GM19438 (cell line): ENCODE measurements around the gene CTSA.
A peak's percentile ranks its signal among the peaks of the same experiment; 100 is the strongest.
"Not testable (repeated sequence)": the region's sequence is repeated elsewhere in the genome, so short reads cannot be mapped to it uniquely, and the experiment has no call there.

Experiments used
- ATAC-seq: cut with Tn5 transposase; IDR thresholded peaks from one replicate; pipeline ENCODE4 v1.9.1; 2021; ENCODE audit warnings: low read depth; ENCODE audit not compliant: unreplicated experiment

The CTSA gene

GRCh38 chr20:45911486-45912343 is 20.6 kb downstream of the CTSA start, which contains the start of gene PLTP:
PLTP (minus strand) TSS chr20:45912155; CDS start chr20:45911452, 703 bp downstream.
- no peak for ATAC-seq

DNA sequence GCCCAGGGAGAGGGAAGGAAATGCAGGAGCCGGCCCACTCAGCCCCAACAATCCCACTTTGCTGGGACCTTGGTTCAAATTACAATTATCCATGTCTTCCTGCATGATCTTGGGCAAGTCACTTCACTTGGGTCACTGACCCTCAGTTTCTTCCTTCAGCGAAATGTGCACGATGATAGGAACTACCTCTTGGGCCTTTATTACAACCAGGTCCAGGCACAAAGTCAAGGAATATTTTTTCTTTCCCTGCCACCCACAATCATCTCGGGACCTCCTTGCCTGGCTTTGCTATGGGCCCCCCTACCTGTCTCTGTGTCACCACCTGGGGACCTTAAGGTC is 21.2 kb downstream of the CTSA start:
- no peak for ATAC-seq

GRCh38 chr20:45913116-45913515 is 22.0 kb downstream of the CTSA start:
- no peak for ATAC-seq

GRCh38 chr20:45917790-45918141 is 26.6 kb downstream of the CTSA start:
- ATAC-seq: no peak

DNA sequence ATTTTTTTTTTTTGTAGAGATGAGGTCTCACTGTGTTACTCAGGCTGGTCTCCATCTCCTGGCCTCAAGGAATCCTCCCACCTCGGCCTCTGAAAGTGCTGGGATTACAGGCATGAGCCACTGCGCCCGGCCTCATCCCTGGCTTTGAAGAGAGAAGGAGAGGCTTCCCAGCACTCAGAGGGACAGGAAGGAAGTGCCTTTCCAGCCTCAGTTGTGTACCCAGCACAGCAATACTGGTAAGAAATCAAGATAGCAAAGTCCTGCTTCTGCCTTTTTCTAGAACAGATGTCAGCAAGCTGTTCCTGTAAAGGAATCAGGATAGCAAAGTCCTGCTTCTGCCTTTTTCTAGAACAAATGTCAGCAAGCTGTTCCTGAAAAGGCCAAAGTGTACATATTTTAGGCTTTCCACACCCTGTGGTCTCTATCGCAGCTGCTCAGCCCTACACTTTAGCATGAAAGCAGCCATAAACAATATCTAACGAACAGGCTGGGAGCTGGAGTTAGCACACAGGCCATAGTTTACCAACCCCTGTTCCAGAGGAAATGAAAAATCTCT is 27.1 kb downstream of the CTSA start:
- ATAC-seq: no peak

GRCh38 chr20:45918779-45919537 is 27.8 kb downstream of the CTSA start:
- ATAC-seq: no peak

DNA sequence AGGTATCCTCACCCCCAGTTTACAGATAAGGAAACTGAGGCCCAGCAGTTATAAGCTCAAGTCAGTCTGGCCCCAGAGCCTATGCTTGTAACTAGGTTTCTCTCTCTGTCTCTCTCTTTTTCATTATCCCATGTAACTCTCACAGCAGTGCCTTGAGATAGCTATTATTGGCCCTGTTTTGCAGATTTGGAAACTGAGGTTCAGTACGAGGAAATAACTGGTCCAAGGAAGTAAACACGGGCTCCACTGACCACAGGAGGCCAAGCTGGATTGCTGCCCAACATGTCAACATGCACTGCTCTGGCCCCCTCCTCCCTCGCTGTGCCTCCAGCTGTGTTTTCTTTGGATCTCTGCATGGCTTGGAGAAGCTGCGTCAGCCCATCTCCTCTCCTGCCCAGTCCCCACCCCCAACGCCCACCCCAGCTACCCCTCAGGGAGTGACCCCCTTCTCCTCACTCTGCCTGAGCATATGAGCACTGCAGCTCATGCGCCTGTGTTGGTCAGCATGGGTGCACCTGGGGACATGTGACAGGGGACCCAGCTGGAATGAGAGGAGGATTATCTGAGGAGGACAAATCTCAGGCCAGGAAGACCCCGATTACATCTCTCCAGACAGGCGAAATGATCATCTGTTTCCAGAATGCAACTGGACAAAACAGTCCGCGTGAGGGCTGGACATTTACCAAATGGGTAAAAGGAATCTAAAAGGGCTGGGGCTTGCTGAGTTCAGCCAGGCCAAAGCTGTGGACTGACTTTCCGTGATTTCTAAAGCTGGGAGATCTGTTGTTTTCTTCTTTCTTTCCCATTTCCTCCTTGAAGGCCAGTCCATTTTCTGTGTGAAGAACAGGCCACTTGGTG is 28.6 kb downstream of the CTSA start:
- no peak for ATAC-seq

DNA sequence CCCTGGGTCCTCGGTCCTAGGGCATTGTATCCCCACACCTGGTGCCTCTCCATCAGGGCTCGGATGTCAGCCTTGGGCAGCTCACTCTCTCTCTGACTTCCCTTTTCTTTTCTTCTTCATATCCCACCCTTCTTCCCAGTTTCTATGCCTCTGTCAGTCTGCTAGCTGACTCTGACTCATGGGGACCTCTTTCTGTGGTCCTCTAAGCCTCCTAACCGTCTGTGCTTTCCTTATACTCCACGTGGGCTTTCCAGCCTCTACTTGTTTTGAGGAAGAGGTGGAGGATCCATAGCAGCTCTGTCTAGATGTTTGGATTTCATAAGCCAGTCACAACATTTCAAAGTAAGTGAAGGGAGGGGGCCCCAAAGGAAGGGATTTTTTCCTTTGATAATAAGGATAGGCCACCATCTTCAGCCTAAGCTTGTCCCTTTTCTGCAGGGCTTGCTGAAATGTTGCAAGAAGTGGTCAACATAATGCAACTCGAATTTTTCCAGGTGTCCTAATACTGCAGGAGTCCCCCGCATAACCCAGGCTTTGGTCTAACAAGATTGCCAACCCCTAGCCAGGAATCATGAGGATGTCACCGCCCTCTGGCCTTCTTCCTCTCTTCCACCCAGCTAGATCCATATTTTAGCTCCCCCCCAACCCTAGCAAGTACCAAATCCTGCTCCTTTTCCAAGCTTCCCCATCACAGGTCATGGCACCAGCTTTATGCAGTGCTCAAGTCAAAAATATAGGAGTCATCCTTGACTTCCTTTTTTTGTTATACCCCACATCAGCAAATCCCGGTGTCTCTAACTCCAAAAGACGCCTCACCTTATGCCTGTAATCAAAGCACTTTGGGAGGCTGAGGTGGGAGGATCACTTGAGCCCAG is 29.6 kb downstream of the CTSA start:
- ATAC-seq: no peak

DNA sequence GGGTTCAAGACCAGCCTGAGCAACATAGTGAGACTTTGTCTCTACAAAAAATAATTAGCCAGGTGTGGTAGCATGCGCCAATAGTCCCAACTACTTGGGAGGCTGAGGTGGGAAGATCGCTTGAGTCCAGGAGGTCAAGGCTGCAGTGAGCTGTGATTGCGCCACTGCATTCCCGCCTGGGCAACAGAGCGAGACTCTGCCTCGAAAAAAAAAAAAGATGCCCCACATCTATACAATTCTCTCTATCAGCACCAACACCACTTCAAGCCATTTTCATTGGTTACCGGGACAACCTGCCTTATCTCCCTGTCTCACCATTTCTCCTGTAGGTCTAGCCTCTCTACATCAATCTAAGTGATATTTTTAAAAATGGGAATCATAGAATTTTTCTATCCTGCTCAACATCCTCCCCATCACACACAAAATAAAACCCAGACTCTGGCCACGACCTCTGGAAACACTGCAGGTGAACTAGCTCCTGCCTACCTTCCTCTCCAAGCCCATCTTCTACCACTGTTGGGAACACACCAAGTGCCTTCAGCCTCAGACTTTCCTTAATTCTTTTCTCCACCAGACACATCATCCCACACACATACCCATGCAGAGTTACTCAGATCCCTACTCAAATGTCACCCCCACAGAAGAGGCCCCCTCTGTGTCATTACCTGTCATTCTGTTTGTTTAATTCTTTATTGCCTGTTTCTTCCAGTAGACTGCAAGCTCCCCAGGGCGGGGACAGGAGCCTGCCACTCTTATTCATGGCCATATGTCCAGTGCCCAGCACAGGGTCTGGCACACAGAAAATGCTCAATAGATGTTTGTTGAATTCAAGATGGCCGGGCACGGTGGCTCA is 30.4 kb downstream of the CTSA start:
- ATAC-seq: no peak

DNA sequence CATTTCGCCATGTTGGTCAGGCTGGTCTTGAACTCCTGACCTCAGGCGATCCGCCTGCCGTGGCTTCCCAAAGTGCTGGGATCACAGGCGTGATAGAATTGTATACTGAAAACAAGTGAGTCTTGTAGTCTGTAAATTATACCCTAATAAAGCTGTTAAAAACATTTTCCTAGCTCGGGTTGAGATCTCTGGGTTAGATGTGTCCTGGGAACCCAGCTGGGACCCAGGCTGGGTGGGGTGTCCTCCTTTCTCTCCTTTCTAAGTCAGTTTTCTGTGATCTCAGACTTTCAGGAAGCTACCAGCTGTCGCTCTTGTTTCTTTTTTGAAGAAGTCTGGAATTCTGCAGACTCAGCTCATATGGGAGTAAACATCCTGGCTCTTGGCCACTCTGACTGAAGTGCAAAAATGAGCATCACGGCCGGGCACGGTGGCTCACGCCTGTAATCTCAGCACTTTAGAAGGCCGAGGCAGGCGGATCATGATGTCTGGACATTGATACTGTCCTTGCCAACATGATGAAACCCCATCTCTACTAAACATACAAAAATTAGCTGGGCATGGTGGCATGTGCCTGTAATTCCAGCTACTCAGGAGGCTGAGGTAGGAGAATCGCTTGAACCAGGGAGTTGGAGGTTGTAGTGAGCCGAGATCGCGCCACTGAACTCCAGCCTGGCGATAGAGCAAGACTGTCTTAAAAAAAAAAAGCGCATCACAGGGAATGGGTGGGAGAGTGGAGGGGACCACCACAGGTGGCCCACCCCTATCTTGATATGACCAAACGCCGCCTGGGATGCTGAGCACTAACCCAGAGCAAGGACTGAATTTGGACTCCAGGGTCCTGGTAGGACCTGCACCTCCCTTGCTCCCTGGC is 33.5 kb downstream of the CTSA start:
- no peak for ATAC-seq

DNA sequence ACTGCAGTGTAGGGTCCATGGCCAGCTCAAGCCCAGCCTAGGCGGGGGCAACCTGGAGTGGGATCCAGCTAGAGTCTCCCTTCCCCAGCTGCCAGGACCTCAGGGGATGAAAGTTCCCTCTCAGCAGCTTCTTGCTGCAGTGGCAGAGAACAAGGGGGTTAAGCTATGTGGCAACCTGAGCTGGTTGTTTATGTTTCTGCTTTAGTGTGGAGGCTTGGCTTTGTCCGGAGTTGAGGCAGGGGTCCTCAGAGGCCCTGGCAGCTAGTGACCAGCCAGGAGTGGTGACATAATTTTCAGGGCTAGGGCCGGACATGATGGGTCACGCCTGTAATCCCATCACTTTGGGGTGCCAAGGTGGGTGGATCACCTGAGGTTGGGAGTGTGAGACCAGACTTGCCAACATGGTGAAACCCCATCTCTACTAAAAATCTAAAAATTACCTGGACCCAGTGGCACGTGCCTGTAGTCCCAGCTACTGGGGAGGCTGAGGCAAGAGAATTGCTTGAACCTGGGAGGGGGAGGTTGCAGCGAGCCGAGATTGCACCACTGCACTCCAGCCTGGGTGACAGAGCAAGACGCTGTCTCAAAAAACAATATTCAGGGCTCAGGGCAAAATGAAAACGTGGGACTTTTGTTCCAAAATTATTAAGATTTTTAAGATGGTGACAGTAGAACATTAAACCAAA is 34.8 kb downstream of the CTSA start:
- ATAC-seq: no peak

DNA sequence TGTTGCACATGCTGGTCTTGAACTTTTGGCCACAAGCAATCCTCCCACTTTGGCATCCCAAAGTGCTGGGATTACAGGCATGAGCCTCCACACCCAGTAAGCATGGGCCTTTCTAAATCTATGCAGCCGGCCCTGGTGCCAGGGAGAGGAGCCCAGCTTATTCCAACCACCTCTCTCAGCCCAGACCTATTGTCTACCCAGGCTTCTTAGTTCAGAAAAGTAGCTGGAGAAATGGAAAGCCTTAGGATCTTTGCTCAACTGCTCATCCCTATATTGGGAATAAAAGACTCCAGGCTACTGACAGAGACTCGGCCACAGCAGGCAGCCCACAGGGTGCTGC is 35.6 kb downstream of the CTSA start:
- ATAC-seq: no peak

DNA sequence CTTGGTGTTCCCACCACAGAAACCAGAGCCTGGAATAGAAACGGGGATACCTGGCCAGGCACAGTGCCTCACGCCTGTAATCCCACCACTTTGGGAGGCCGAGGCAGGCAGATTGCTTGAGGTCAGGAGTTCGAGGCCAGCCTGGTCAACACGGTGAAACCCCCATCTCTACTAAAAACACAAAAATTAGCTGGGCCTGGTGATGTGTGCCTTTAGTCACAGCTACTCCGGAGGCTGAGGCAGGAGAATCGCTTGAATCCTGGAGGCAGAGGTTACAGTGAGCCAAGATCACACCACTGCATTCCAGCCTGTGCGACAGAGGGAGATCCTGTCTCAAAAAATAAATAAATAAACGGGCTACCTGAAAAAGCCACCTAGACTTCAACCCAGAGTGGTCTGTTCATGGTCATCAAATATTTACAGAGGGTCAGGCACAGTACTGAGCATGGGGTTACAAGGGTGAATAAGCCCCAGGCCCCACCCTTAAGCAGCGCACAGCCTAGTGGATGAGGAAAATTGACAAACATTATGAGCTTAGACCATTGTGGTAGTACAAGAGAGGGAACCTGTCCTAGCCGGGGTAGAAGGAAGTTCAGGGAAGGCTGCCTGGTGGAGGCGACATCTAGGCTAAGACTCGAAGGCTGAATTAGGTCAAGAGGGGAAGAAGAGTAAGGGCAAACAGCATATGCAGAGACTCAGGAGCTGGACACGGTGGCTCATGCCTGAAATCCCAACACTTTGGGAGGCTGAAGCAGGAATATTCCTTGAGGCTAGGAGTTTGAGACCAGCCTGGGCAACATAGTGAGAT is 36.1 kb downstream of the CTSA start:
- ATAC-seq: no peak

GRCh38 chr20:45931680-45932079 is 40.5 kb downstream of the CTSA start:
- not testable (repeated sequence) for ATAC-seq

- ATAC-seq: peak; percentile 41
Measured at GRCh38 chr20:45933266-45934045, 42.3 kb downstream of the CTSA start.

DNA sequence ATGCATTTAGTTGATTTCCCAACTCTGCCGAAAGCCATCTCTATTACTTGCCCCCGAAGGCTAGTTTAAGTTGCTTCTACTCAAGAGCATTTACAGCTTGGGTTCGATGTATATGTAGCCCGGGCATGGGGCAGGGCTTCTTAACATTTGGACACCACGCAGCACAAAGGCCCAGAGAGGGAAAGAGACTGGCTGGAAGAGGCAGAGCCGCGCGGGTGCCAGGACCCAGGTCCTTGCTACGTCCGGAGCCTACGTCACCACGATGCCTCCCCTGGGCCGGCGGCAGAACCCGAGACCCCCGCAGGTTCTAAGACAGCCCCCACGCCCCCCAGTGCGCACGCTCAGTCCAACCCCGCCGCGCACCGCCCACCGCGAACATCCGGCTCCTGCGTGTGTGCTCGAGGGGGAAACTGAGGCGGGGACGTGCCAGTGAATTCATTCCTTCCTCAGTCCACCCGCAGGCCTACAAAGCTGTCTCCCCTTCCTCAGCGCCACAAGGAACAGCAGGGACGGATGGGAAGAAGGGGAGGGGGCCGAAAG is 43.0 kb downstream of the CTSA start:
- peak; percentile 23 for ATAC-seq
